Body of pancreas (tissue), 4 donors: ENCODE data around the gene PRR9.

Experiments
- POLR2A ChIP-seq, 3 donors: fragments of 450-650 bp; IDR thresholded peaks; one replicate each; pipeline ENCODE4 v1.6.1; 2016; ENCODE audit warnings: antibody characterized with exemption in 3 of 3, mild to moderate bottlenecking in 2 of 3
- TF ChIP-seq, protein P1 (sequence below), 7 experiments: fragments of 450-650 bp in 4 of 7; fragments of 200-600 bp in 3 of 7; sonication (generic) in 3 of 7; IDR thresholded peaks; one replicate each; pipeline ENCODE4 v1.5.1; 2016 to 2019; ENCODE audit warnings: antibody characterized with exemption in 7 of 7

DNA sequence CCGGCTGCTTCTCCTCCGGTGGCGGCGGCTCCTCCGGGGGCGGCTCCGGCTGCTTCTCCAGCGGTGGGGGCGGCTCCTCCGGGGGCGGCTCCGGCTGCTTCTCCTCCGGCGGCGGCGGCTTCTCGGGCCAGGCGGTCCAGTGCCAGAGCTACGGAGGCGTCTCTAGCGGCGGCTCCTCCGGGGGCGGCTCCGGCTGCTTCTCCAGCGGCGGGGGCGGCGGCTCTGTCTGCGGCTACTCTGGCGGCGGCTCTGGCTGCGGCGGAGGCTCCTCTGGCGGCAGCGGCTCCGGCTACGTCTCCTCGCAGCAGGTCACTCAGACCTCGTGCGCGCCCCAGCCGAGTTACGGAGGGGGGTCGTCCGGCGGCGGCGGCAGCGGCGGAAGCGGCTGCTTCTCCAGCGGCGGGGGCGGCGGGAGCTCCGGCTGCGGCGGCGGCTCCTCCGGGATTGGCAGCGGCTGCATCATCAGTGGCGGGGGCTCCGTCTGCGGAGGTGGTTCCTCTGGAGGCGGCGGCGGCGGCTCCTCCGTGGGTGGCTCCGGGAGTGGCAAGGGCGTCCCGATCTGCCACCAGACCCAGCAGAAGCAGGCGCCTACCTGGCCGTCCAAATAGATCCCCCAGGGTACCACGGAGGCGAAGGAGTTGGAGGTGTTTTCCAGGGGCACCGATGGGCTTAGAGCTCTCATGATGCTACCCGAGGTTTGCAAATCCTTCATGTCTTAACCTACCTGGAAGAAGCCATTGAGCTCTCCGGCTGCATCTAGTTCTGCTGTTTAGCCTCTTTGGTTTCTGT lies 44.1 kb downstream of the PRR9 start:
- TF ChIP-seq POLR2A (IDR thresholded peaks at IDR 0.05) = no peak
- TF ChIP-seq, protein P1, sequence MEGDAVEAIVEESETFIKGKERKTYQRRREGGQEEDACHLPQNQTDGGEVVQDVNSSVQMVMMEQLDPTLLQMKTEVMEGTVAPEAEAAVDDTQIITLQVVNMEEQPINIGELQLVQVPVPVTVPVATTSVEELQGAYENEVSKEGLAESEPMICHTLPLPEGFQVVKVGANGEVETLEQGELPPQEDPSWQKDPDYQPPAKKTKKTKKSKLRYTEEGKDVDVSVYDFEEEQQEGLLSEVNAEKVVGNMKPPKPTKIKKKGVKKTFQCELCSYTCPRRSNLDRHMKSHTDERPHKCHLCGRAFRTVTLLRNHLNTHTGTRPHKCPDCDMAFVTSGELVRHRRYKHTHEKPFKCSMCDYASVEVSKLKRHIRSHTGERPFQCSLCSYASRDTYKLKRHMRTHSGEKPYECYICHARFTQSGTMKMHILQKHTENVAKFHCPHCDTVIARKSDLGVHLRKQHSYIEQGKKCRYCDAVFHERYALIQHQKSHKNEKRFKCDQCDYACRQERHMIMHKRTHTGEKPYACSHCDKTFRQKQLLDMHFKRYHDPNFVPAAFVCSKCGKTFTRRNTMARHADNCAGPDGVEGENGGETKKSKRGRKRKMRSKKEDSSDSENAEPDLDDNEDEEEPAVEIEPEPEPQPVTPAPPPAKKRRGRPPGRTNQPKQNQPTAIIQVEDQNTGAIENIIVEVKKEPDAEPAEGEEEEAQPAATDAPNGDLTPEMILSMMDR (IDR thresholded peaks at IDR 0.05) = no peak
